Upper lobe of left lung (tissue), 4 donors: ENCODE results near the gene LDAH.

Experiments
- POLR2A ChIP-seq, 4 donors: fragments of 450-650 bp; IDR thresholded peaks; one replicate each; pipeline ENCODE4 v1.5.1; 2016 to 2017; ENCODE audit warnings: antibody characterized with exemption in 4 of 4, mild to moderate bottlenecking in 2 of 4
- TF ChIP-seq, protein P1 (sequence below), 6 experiments: fragments of 450-650 bp in 4 of 6; fragments of 200-600 bp in 2 of 6; sonication (generic) in 2 of 6; IDR thresholded peaks; one replicate each; pipeline ENCODE4 v1.5.1; 2016 to 2019; ENCODE audit warnings: antibody characterized with exemption in 6 of 6

DNA sequence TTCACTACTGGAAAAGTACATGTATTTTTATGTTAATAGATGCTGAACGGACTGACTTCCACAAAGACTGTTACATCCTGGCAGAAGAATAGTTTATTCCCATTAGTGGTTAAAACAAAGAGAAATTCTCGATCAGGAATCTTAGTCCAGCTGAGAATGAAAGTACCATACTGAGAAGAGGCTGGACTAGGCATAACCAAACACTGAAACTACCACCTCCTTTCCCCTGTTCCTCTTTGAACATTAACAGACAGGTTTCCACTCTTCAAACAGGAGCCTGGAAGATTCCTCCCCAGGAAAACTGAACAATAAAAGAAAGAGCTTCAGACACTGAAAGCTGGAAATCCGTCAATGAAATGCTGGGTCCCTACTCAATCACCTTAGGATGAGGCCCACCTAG lies 25.8 kb downstream of the LDAH start:
- TF ChIP-seq, protein P1, sequence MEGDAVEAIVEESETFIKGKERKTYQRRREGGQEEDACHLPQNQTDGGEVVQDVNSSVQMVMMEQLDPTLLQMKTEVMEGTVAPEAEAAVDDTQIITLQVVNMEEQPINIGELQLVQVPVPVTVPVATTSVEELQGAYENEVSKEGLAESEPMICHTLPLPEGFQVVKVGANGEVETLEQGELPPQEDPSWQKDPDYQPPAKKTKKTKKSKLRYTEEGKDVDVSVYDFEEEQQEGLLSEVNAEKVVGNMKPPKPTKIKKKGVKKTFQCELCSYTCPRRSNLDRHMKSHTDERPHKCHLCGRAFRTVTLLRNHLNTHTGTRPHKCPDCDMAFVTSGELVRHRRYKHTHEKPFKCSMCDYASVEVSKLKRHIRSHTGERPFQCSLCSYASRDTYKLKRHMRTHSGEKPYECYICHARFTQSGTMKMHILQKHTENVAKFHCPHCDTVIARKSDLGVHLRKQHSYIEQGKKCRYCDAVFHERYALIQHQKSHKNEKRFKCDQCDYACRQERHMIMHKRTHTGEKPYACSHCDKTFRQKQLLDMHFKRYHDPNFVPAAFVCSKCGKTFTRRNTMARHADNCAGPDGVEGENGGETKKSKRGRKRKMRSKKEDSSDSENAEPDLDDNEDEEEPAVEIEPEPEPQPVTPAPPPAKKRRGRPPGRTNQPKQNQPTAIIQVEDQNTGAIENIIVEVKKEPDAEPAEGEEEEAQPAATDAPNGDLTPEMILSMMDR (IDR thresholded peaks at IDR 0.05) = no peak
- TF ChIP-seq POLR2A (IDR thresholded peaks at IDR 0.05) = no peak
